Epithelial cell of esophagus (primary cell): ENCODE measurements around the gene MAP4K3.

Source experiments
- DNase-seq: peaks from one replicate; pipeline ENCODE4 v3.0.0; 2010; ENCODE audit warnings: low read depth
- H3K4me3 ChIP-seq: 2 replicates; pipeline ENCODE4 v1.5.1; 2011; ENCODE audit warnings: mild to moderate bottlenecking, low read length, control low read depth
- TF ChIP-seq, protein P1 (sequence below): IDR thresholded peaks from 2 replicates; pipeline ENCODE4 v1.5.1; 2011; ENCODE audit warnings: low read depth, mild to moderate bottlenecking, low read length, control low read depth, inconsistent platforms; ENCODE audit not compliant: insufficient read depth; ENCODE audit errors: missing control alignments

Gene MAP4K3

DNA sequence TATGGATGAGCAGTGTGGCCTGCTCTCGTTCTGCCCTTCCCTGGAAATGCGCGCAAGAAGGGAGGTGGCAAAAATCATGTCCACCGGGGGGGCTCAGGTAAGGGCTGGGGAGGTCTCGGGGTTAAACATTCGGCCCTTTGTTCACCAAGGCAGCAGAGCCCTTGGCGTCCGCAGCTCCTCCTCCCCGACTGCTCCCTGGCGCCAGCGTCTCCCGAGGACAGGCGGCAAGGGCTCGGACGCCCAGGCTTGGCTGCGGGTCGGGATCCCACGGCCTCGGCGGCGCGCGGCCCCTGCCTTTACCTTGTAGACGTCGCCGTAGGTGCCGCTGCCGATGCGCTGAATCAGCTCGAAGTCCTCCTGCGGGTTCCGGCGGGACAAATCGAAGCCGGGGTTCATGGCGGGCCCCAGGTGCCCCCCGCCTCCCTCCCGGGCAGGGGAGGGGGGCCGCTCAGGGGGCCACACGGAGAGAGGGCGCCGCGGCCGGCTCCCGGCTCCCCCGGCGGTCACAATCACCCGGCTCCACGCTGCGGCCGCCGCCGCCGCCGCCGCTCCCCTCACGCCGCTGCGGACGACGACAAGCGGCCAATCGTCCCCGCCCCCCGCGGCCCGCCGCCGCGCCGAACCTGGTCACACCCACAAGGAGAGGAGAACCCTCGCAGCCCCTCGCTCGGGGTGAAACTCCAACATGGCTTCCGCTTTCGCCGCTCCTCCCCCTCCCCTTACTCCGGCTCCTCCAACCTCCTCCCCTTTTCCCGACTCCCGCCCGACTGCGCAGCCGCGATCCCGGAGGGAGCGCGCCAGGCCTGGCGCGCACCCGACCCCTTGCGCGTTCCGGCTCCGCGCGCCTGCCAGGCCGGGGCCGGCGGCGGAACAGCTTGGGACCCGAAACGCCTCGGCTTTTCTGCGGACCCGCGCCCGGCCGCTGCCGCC is at the start of gene MAP4K3:
TSS of gene MAP4K3 (minus strand) at position 694 of the 930 bp plus-strand sequence. CDS start at position 396, 298 bp downstream.
- peak within 1 kb of the TSS; percentile 87 for H3K4me3 ChIP-seq
- TF ChIP-seq, protein P1, sequence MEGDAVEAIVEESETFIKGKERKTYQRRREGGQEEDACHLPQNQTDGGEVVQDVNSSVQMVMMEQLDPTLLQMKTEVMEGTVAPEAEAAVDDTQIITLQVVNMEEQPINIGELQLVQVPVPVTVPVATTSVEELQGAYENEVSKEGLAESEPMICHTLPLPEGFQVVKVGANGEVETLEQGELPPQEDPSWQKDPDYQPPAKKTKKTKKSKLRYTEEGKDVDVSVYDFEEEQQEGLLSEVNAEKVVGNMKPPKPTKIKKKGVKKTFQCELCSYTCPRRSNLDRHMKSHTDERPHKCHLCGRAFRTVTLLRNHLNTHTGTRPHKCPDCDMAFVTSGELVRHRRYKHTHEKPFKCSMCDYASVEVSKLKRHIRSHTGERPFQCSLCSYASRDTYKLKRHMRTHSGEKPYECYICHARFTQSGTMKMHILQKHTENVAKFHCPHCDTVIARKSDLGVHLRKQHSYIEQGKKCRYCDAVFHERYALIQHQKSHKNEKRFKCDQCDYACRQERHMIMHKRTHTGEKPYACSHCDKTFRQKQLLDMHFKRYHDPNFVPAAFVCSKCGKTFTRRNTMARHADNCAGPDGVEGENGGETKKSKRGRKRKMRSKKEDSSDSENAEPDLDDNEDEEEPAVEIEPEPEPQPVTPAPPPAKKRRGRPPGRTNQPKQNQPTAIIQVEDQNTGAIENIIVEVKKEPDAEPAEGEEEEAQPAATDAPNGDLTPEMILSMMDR, result no peak
- DNase-seq, result peak; percentile 95

DNA sequence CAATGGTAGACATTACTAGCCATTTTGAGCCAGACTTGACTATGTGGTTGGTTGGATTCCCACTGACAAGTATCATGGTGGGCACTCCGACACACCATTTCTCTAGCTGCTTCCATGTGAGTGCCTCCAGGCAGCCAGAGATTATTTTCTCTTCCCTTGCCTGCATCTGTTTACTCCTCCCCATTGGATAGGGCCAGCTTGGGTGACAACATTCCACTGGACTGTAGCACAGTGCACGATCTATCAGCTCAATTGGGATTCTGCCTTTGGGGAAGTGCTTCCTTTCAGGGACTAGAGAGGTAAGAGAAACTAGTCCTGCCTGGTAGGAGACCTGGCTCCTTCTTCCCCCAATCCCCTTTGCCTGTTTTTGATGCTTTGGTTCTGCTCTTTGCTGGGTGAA is 49.0 kb upstream of the MAP4K3 start:
- no peak overlapping the region for H3K4me3 ChIP-seq
- TF ChIP-seq, protein P1, result no peak
- DNase-seq, result no peak

DNA sequence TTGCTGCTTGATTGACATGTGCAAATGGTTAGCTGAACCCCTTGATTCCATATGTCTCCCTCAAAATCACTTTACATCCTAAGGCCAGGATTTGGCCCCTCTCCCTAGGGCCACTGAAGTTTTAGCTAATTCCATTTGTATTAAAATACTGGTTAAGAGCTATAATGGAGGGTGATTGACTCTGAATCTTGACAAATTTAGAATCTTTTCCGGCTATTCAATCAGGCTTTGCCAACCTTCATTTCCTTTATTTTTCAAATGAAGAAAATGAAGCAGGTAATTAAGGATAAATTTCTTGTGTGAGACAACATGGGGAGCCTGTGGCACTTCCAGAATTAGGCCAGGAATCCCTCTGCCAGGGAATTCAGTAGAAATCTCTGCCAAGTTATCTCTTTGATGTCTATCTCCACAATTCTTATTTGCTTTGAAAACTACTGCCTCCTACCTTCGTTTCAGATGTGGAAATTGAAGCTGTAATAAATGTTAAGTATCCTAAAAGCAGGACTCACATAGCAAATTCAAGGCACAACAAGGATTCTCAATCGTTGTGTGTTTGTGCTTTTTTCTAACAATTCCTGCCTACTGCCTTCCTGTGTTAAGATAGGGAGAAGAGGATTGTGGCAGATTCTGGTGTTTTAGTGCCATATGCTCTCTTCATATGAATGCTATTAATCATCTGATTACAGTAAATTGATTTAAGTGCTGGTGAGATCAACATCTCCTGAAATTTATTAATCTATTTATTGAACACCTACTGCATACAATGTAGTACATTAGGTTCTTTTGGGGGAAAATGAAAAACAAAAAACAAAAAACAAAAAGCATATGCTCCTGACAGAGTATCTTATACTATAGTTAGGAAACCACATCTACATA is 47.8 kb upstream of the MAP4K3 start:
- H3K4me3 ChIP-seq, result no peak overlapping the region
- no peak for DNase-seq
- TF ChIP-seq, protein P1, result no peak

DNA sequence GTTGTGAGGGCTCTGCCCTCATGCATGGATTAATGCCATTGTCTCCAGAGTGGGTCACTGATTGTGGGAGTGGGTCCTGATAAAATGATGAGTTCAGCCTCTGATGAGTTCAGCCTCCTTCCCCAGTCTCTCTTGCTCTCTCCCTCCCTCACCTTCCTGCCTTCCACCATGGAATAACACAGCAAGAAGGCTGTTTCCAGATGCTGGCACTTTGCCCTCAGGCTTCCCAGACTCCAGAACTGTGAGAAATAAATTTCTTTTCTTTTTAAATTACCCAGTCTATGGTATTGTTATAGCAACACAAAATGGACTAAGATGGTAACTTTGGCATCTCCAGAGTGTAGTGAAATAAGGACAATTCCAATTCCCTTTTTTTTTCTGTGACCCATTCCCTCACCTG is 47.1 kb upstream of the MAP4K3 start:
- TF ChIP-seq, protein P1, result no peak
- H3K4me3 ChIP-seq, result no peak overlapping the region
- no peak for DNase-seq

DNA sequence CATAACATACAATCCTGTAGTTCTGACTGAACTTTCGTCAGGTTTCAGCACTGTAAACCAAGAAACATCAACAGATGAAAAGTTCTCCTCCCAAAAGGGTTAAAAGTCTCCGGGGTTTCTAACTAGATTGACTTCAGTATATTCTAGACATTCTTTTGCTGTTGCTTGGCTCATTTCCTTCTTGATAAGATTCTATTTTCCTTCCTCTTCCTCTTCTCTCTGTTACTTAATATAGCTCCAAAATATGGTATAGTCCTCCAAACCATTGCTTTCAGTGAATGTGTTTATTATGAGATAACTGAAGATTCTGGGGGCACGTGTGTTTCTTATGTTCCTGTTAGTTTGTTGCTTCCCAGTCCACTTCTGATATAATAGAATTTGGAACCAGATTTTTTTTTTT is 46.4 kb upstream of the MAP4K3 start:
- H3K4me3 ChIP-seq, result no peak overlapping the region
- no peak for DNase-seq
- TF ChIP-seq, protein P1, result no peak

DNA sequence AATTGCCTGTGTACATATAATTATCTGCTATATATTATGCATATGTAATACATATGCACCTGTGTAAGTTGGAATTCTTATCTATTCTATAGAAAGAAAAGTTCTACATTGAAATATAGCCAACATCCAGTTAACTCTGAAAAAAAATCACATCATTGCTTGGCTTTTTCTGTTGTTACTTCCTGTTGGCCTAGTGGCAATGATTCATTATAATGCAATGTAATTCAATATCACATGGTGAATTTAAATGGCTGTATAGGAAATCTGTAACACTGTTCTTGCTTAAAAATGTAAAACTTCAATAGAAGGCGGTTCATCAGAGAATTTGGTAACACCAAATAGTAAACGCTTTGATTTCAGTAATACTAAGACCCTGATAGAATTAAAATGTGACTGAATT is 44.5 kb upstream of the MAP4K3 start:
- DNase-seq, result peak; percentile 63
- TF ChIP-seq, protein P1, result no peak
- H3K4me3 ChIP-seq, result no peak overlapping the region
